A549 (cell line): ENCODE measurements around the gene HEBP1.

Experiments
- BHLHE40 ChIP-seq: IDR thresholded peaks from 2 replicates; pipeline ENCODE4 v1.6.1; 2012; ENCODE audit warnings: low read depth, low read length, inconsistent platforms
- CTCF ChIP-seq: fragments of >200 bp; sonication (Bioruptor Twin); formaldehyde crosslinking; IDR thresholded peaks from 3 replicates; pipeline ENCODE4 v1.5.1; 2016
- EP300 ChIP-seq, 2 experiments: fragments of >200 bp; sonication (Bioruptor Twin); formaldehyde crosslinking; IDR thresholded peaks; 2 replicates in 1 of 2; 3 replicates in 1 of 2; pipeline ENCODE4 v1.6.1; 2016 to 2017
- KDM5A ChIP-seq: fragments of 200-600 bp; sonication (generic); IDR thresholded peaks from 2 replicates; pipeline ENCODE4 v1.6.1; 2016; ENCODE audit warnings: antibody characterized with exemption, mild to moderate bottlenecking
- MAZ ChIP-seq: fragments of 150-350 bp; IDR thresholded peaks from 2 replicates; pipeline ENCODE4 v1.6.1; 2014; ENCODE audit warnings: antibody characterized with exemption, low read depth, low read length, borderline replicate concordance
- PBX3 ChIP-seq: IDR thresholded peaks from 2 replicates; pipeline ENCODE4 v1.6.1; 2012
- POLR2A ChIP-seq: IDR thresholded peaks from 2 replicates; pipeline ENCODE4 v1.6.1; 2012; ENCODE audit warnings: mild to moderate bottlenecking, low read length
- RARB ChIP-seq: fragments of 250-450 bp; sonication (Bioruptor Pico); IDR thresholded peaks from 2 replicates; pipeline ENCODE4 v1.8.0; 2021; ENCODE audit warnings: mild to moderate bottlenecking, moderate library complexity
- RFX5 ChIP-seq: fragments of 450-650 bp; IDR thresholded peaks from 2 replicates; pipeline ENCODE4 v1.7.1; 2014; ENCODE audit warnings: antibody characterized with exemption, mild to moderate bottlenecking, moderate library complexity

GRCh38 chr12:12985817-12986408 lies 14.2 kb downstream of the HEBP1 start:
- TF ChIP-seq CTCF = peak; percentile 36
- TF ChIP-seq RARB = no peak
- no peak for TF ChIP-seq RFX5
- no peak for TF ChIP-seq POLR2A
- no peak for TF ChIP-seq KDM5A
- TF ChIP-seq BHLHE40 = no peak
- TF ChIP-seq PBX3 = no peak
- TF ChIP-seq EP300 (IDR thresholded peaks at IDR 0.05) = no peak
- no peak for TF ChIP-seq MAZ
